PC-9 (cell line): ENCODE measurements around the gene ZMIZ1.

Experiments used
- CTCF ChIP-seq: fragments of 200-600 bp; sonication (generic); conservative IDR thresholded peaks from 2 replicates; pipeline ENCODE4 v1.6.1; 2017; ENCODE audit warnings: mixed run types, antibody characterized with exemption, mild to moderate bottlenecking, moderate library complexity
- EZH2 ChIP-seq: fragments of 200-600 bp; sonication (generic); IDR thresholded peaks from 2 replicates; pipeline ENCODE4 v1.8.0; 2017; ENCODE audit warnings: antibody characterized with exemption, low read depth

- no peak for TF ChIP-seq EZH2
- TF ChIP-seq CTCF, result no peak
These were observed 7.1 kb upstream of the ZMIZ1 start for GRCh38 chr10:79061441-79062315.
